ENCODE data around the gene SSTR4.

The SSTR4 gene

GRCh38 chr20:23046431-23046830 lies 11.3 kb downstream of the SSTR4 start:
- no peak overlapping the region for H3K14ac ChIP-seq (ENCODE audit: low read length)

GRCh38 chr20:23047001-23047737 lies 12.1 kb downstream of the SSTR4 start:
- no peak overlapping the region for H2AK5ac ChIP-seq (ENCODE audit: low read length)
- no peak overlapping the region for H3K18ac ChIP-seq (ENCODE audit: low read length)
- no peak overlapping the region for H4K8ac ChIP-seq (ENCODE audit: low read depth, low read length)
- no peak overlapping the region for H2AFZ ChIP-seq (ENCODE audit: insufficient read depth, low read length, poor library complexity)
- peaks cover 2% of the 10 kb centered on the region for H3K79me2 ChIP-seq (ENCODE audit: control insufficient read depth, insufficient read depth, low read length, poor library complexity)
- WGBS (ENCODE audit: extremely low coverage, insufficient coverage, insufficient read length) = no CpG with 5 or more reads among the region's 13 CpGs
- peaks cover 6% of the 10 kb centered on the region for H3K79me1 ChIP-seq (ENCODE audit: low read length)
- no peak overlapping the region for H2BK5ac ChIP-seq (ENCODE audit: low read depth, low read length, poor library complexity)
- no peak overlapping the region for H2BK120ac ChIP-seq (ENCODE audit: insufficient read depth, low read length, poor library complexity)
- no peak overlapping the region for H4K91ac ChIP-seq (ENCODE audit: low read depth, low read length)
- H4K12ac ChIP-seq (ENCODE audit: low read depth, low read length) = no peak overlapping the region
- H3K27ac ChIP-seq (ENCODE audit: low read depth, low read length) = no peak overlapping the region
- H3K23ac ChIP-seq (ENCODE audit: low read length) = no peak overlapping the region
- no peak overlapping the region for H3K4me2 ChIP-seq (ENCODE audit: low read length)
- no peak for DNase-seq
- H2BK12ac ChIP-seq (ENCODE audit: low read length) = peak overlapping the region; percentile 23
- H3K36me3 ChIP-seq (ENCODE audit: control insufficient read depth in 1 of 2, insufficient read depth in 2 of 2, low read length in 2 of 2) = no peaks in the 10 kb centered on the region
- H3K4me3 ChIP-seq (ENCODE audit: low read depth, low read length) = no peak overlapping the region
- peaks cover 34 to 43% of the 10 kb centered on the region in 2 experiments for H3K4me1 ChIP-seq (ENCODE audit: control insufficient read depth in 1 of 2, insufficient read depth in 2 of 2, low read length in 2 of 2)
- no peak overlapping the region for H3K9ac ChIP-seq (ENCODE audit: low read length)
- H3K14ac ChIP-seq (ENCODE audit: low read length) = no peak overlapping the region
- peaks cover 7% of the 10 kb centered on the region for H3K9me3 ChIP-seq (ENCODE audit: insufficient read depth, low read depth, low read length)
- no peak overlapping the region for H3K4ac ChIP-seq (ENCODE audit: low read depth, low read length)
- H3K27me3 ChIP-seq (ENCODE audit: insufficient read depth, low read length) = peaks cover 31% of the 10 kb centered on the region

More at GRCh38 chr20:23046431-23046830, 11.3 kb downstream of the SSTR4 start:
- peaks cover 2% of the 10 kb centered on the region for H3K79me2 ChIP-seq (ENCODE audit: control insufficient read depth, insufficient read depth, low read length, poor library complexity)
- no peak overlapping the region for H3K18ac ChIP-seq (ENCODE audit: low read length)
- no peak overlapping the region for H2AFZ ChIP-seq (ENCODE audit: insufficient read depth, low read length, poor library complexity)
- H2AK5ac ChIP-seq (ENCODE audit: low read length) = no peak overlapping the region
- no peak overlapping the region for H4K12ac ChIP-seq (ENCODE audit: low read depth, low read length)
- H3K23ac ChIP-seq (ENCODE audit: low read length) = no peak overlapping the region
- H3K4me1 ChIP-seq (ENCODE audit: control insufficient read depth in 1 of 2, insufficient read depth in 2 of 2, low read length in 2 of 2) = peaks cover 34 to 42% of the 10 kb centered on the region in 2 experiments
- no peak overlapping the region for H3K4ac ChIP-seq (ENCODE audit: low read depth, low read length)
- H2BK5ac ChIP-seq (ENCODE audit: low read depth, low read length, poor library complexity) = no peak overlapping the region
- peaks cover 31% of the 10 kb centered on the region for H3K27me3 ChIP-seq (ENCODE audit: insufficient read depth, low read length)
- peaks cover 6% of the 10 kb centered on the region for H3K79me1 ChIP-seq (ENCODE audit: low read length)
- H3K27ac ChIP-seq (ENCODE audit: low read depth, low read length) = no peak overlapping the region
- H4K8ac ChIP-seq (ENCODE audit: low read depth, low read length) = no peak overlapping the region
- H3K9me3 ChIP-seq (ENCODE audit: insufficient read depth, low read depth, low read length) = peaks cover 7% of the 10 kb centered on the region
- no peak overlapping the region for H3K9ac ChIP-seq (ENCODE audit: low read length)
- H3K4me3 ChIP-seq (ENCODE audit: low read depth, low read length) = no peak overlapping the region
- H4K91ac ChIP-seq (ENCODE audit: low read depth, low read length) = no peak overlapping the region
- H2BK12ac ChIP-seq (ENCODE audit: low read length) = no peak overlapping the region
- H3K36me3 ChIP-seq (ENCODE audit: control insufficient read depth in 1 of 2, insufficient read depth in 2 of 2, low read length in 2 of 2) = no peaks in the 10 kb centered on the region
- peak; percentile 32 to 74 for DNase-seq
- H2BK120ac ChIP-seq (ENCODE audit: insufficient read depth, low read length, poor library complexity) = no peak overlapping the region
- H3K4me2 ChIP-seq (ENCODE audit: low read length) = no peak overlapping the region

- Histone ChIP-seq H2AK5ac (ENCODE audit: low read length) (peak overlapping the region; percentile 38), H3K4me2 (ENCODE audit: low read length) (no peak overlapping the region), H2BK120ac (ENCODE audit: insufficient read depth, low read length, poor library complexity) (no peak overlapping the region), H3K79me2 (ENCODE audit: control insufficient read depth, insufficient read depth, low read length, poor library complexity) (peaks cover 2% of the 10 kb centered on the region), H3K14ac (ENCODE audit: low read length) (peak overlapping the region; percentile 37), H3K18ac (ENCODE audit: low read length) (no peak overlapping the region), H3K36me3 (ENCODE audit: control insufficient read depth in 1 of 2, insufficient read depth in 2 of 2, low read length in 2 of 2) (no peaks in the 10 kb centered on the region), H3K79me1 (ENCODE audit: low read length) (peaks cover 6% of the 10 kb centered on the region), H4K91ac (ENCODE audit: low read depth, low read length) (no peak overlapping the region), H3K4me1 (ENCODE audit: control insufficient read depth in 1 of 2, insufficient read depth in 2 of 2, low read length in 2 of 2) (peaks cover 34 to 43% of the 10 kb centered on the region in 2 experiments), H4K12ac (ENCODE audit: low read depth, low read length) (no peak overlapping the region), H3K23ac (ENCODE audit: low read length) (no peak overlapping the region), H2BK5ac (ENCODE audit: low read depth, low read length, poor library complexity) (no peak overlapping the region), H2BK12ac (ENCODE audit: low read length) (peak overlapping the region; percentile 23), H3K9me3 (ENCODE audit: insufficient read depth, low read depth, low read length) (peaks cover 7% of the 10 kb centered on the region), H4K8ac (ENCODE audit: low read depth, low read length) (no peak overlapping the region), H3K9ac (ENCODE audit: low read length) (no peak overlapping the region), H3K4ac (ENCODE audit: low read depth, low read length) (no peak overlapping the region), H3K27me3 (ENCODE audit: insufficient read depth, low read length) (peaks cover 31% of the 10 kb centered on the region), H3K4me3 (ENCODE audit: low read depth, low read length) (no peak overlapping the region), H2AFZ (ENCODE audit: insufficient read depth, low read length, poor library complexity) (no peak overlapping the region), H3K27ac (ENCODE audit: low read depth, low read length) (no peak overlapping the region)
- peak in 1 of 2 donors; percentile 14 for DNase-seq
- no CpG with 5 or more reads among the region's 47 CpGs for WGBS (ENCODE audit: extremely low coverage, insufficient coverage, insufficient read length)
Measured at GRCh38 chr20:23047738-23048214, 12.7 kb downstream of the SSTR4 start.

GRCh38 chr20:23048283-23049200 lies 13.4 kb downstream of the SSTR4 start:
- Histone ChIP-seq H4K91ac (ENCODE audit: low read depth, low read length) (no peak overlapping the region), H3K36me3 (ENCODE audit: control insufficient read depth in 1 of 2, insufficient read depth in 2 of 2, low read length in 2 of 2) (no peaks in the 10 kb centered on the region), H2AK5ac (ENCODE audit: low read length) (no peak overlapping the region), H2BK12ac (ENCODE audit: low read length) (no peak overlapping the region), H3K18ac (ENCODE audit: low read length) (no peak overlapping the region), H2BK5ac (ENCODE audit: low read depth, low read length, poor library complexity) (no peak overlapping the region), H3K9me3 (ENCODE audit: insufficient read depth, low read depth, low read length) (peaks cover 7% of the 10 kb centered on the region), H4K12ac (ENCODE audit: low read depth, low read length) (no peak overlapping the region), H3K27ac (ENCODE audit: low read depth, low read length) (no peak overlapping the region), H3K27me3 (ENCODE audit: insufficient read depth, low read length) (peaks cover 31% of the 10 kb centered on the region), H3K4me1 (ENCODE audit: control insufficient read depth in 1 of 2, insufficient read depth in 2 of 2, low read length in 2 of 2) (peaks cover 34 to 43% of the 10 kb centered on the region in 2 experiments), H3K4ac (ENCODE audit: low read depth, low read length) (no peak overlapping the region), H3K23ac (ENCODE audit: low read length) (no peak overlapping the region), H2BK120ac (ENCODE audit: insufficient read depth, low read length, poor library complexity) (no peak overlapping the region), H3K79me1 (ENCODE audit: low read length) (peaks cover 6% of the 10 kb centered on the region), H3K14ac (ENCODE audit: low read length) (no peak overlapping the region), H3K4me3 (ENCODE audit: low read depth, low read length) (peak overlapping the region; percentile 46), H3K79me2 (ENCODE audit: control insufficient read depth, insufficient read depth, low read length, poor library complexity) (peaks cover 2% of the 10 kb centered on the region), H3K4me2 (ENCODE audit: low read length) (peak overlapping the region; percentile 71), H2AFZ (ENCODE audit: insufficient read depth, low read length, poor library complexity) (no peak overlapping the region), H3K9ac (ENCODE audit: low read length) (no peak overlapping the region), H4K8ac (ENCODE audit: low read depth, low read length) (no peak overlapping the region)
- WGBS (ENCODE audit: extremely low coverage, insufficient coverage, insufficient read length) = no CpG with 5 or more reads among the region's 92 CpGs
- peak; percentile 22 to 55 for DNase-seq

Data from trophoblast cell (in vitro differentiated cells and primary cell).